HG02943 (cell line): ENCODE measurements around the gene APLN.

ENCODE experiments used
- ATAC-seq: cut with Tn5 transposase; IDR thresholded peaks from one replicate; pipeline ENCODE4 v1.9.1; 2021; ENCODE audit warnings: mild to moderate bottlenecking, low read depth, moderate library complexity; ENCODE audit not compliant: unreplicated experiment

The APLN gene

DNA sequence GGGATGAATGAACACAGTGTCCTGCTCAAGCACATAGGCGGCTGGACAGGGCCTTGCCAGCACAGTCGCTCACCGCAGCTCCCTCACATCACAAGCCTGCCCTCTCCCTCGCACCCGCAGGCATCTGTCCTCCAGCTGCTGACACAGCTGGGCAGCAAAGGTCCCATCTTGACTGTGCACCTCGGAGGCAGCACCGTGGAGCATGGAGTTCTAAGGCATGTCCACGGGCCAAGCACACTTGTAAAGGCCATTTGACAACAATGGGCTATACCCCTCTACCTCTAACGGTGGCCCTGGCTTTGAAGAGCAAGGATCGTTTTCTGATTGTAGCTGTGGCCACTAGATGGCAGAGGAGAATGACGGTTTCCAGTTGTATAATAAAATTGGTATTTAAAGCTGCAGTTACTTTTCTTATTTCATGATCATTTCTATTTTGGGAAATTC lies 53.8 kb downstream of the APLN start:
- ATAC-seq: no peak

- no peak for ATAC-seq
Measured at GRCh38 chrX:129599996-129600395, 54.8 kb downstream of the APLN start.

DNA sequence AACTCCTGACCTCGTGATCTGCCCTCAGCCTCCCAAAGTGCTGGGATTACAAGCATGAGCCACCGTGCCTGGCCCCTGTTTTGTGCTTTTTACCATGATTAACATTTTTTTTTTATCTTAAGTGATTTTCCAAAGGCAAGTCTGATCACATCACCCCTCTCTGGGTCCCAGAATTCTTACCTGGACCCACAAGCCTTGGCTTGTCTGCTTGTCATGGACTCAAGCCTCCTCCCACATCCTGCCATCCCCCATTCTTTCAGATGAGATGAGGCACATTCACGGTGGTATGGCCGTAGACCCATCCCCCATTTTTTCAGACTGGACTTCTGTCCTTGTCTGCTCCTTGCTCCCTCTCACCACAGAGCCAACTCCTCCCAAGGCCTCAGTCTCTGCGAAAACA lies 55.3 kb downstream of the APLN start:
- ATAC-seq: no peak

DNA sequence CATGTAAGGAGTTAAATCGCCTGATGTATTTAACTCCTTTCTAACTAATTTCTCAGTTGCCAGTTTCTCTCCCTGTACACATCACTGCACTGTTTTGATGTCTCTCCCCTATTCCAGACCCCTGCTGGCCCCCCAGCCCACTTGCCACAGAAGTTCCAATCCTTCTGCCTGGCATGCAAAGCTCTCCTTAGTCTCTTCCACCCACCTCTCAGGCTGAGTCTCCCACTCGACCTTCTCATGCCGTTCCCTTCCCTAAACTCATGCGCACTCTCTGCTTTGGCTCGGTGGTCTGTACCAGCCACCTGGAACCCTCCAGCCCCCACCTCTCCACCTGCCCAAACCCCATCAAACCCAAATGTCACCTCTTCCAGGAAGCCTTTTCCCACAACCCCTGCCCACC lies 56.9 kb downstream of the APLN start:
- no peak for ATAC-seq

GRCh38 chrX:129596077-129596476 lies 58.7 kb downstream of the APLN start:
- ATAC-seq: no peak
